MV-4-11 (cell line): ENCODE measurements around the gene CHN1.

Experiments
- DNase-seq: peaks from one replicate; lab custom pipeline; 2025; lab: John Stamatoyannopoulos, UW

The CHN1 gene

GRCh38 chr2:175010848-175011254 lies 5.7 kb upstream of the CHN1 start:
- no peak for DNase-seq

- no peak for DNase-seq
Measured at GRCh38 chr2:175009917-175010621, 4.9 kb upstream of the CHN1 start.

GRCh38 chr2:175008801-175009495 lies 3.8 kb upstream of the CHN1 start:
- DNase-seq, result no peak

GRCh38 chr2:175008009-175008408 lies 2.8 kb upstream of the CHN1 start:
- no peak for DNase-seq

GRCh38 chr2:175007510-175007909 lies 2.3 kb upstream of the CHN1 start:
- no peak for DNase-seq

- no peak for DNase-seq
Measured at GRCh38 chr2:175006281-175006680, 1.1 kb upstream of the CHN1 start.

- DNase-seq, result no peak
Measured at GRCh38 chr2:175005733-175006264, 618 bp upstream of the CHN1 start.

GRCh38 chr2:175004730-175004979 lies 526 bp downstream of the CHN1 start:
- no peak for DNase-seq

GRCh38 chr2:175003875-175004729 lies 1.1 kb downstream of the CHN1 start:
- no peak for DNase-seq

GRCh38 chr2:175002547-175003274 lies 2.5 kb downstream of the CHN1 start:
- no peak for DNase-seq

GRCh38 chr2:175001566-175001965 lies 3.6 kb downstream of the CHN1 start:
- DNase-seq, result no peak

GRCh38 chr2:174997110-174997509 lies 8.1 kb downstream of the CHN1 start:
- no peak for DNase-seq

GRCh38 chr2:174996622-174997021 lies 8.6 kb downstream of the CHN1 start:
- DNase-seq, result no peak

GRCh38 chr2:174994381-174994780 lies 10.8 kb downstream of the CHN1 start:
- no peak for DNase-seq

GRCh38 chr2:174992886-174993285 lies 12.3 kb downstream of the CHN1 start:
- no peak for DNase-seq

GRCh38 chr2:174985614-174986013 lies 19.6 kb downstream of the CHN1 start:
- DNase-seq, result no peak

GRCh38 chr2:174984561-174984960 lies 20.6 kb downstream of the CHN1 start:
- no peak for DNase-seq

- DNase-seq, result no peak
Measured at GRCh38 chr2:174981331-174981730, 23.9 kb downstream of the CHN1 start.

- DNase-seq, result no peak
Measured at GRCh38 chr2:174979996-174980395, 25.2 kb downstream of the CHN1 start.

GRCh38 chr2:174977364-174977763 lies 27.8 kb downstream of the CHN1 start:
- DNase-seq, result no peak

GRCh38 chr2:174974131-174974530 lies 31.1 kb downstream of the CHN1 start:
- no peak for DNase-seq

GRCh38 chr2:174972924-174973323 lies 32.3 kb downstream of the CHN1 start:
- no peak for DNase-seq
